HEK293 (cell line): ENCODE results near the gene COX17.

ENCODE experiments used
- CTCF ChIP-seq: fragments of 450-650 bp; formaldehyde crosslinking; IDR thresholded peaks from 2 replicates; pipeline ENCODE4 v1.5.1; 2016; ENCODE audit warnings: missing biosample characterization, missing genetic modification characterization
- RBAK ChIP-seq: fragments of 450-650 bp; formaldehyde crosslinking; IDR thresholded peaks from 2 replicates; pipeline ENCODE4 v1.5.1; 2016; ENCODE audit warnings: missing biosample characterization, missing genetic modification characterization
- ZNF121 ChIP-seq: fragments of 450-650 bp; formaldehyde crosslinking; IDR thresholded peaks from 2 replicates; pipeline ENCODE4 v1.5.1; 2016; ENCODE audit warnings: missing biosample characterization, missing genetic modification characterization
- ZNF140 ChIP-seq: fragments of 450-650 bp; formaldehyde crosslinking; IDR thresholded peaks from 2 replicates; pipeline ENCODE4 v1.5.1; 2016; ENCODE audit warnings: missing biosample characterization, missing genetic modification characterization
- ZNF155 ChIP-seq: fragments of 450-650 bp; formaldehyde crosslinking; IDR thresholded peaks from 2 replicates; pipeline ENCODE4 v1.5.1; 2016; ENCODE audit warnings: missing biosample characterization, missing genetic modification characterization
- ZNF311 ChIP-seq: fragments of 450-650 bp; formaldehyde crosslinking; IDR thresholded peaks from 2 replicates; pipeline ENCODE4 v1.5.1; 2017; ENCODE audit warnings: missing biosample characterization, missing genetic modification characterization, borderline replicate concordance

GRCh38 chr3:119700920-119701734 lies 23.9 kb upstream of the COX17 start:
- TF ChIP-seq ZNF121 (tag by site-specific recombination) (no peak), RBAK (tag by site-specific recombination) (no peak), CTCF (no peak), ZNF140 (tag by site-specific recombination) (no peak), ZNF311 (no peak), ZNF155 (tag by site-specific recombination) (no peak)
